GM12801 (cell line): ENCODE results near the gene MAPKAPK3.

Experiments
- CTCF ChIP-seq: IDR thresholded peaks from one replicate; pipeline ENCODE4 v1.5.1; 2011; ENCODE audit warnings: control low read depth; ENCODE audit not compliant: insufficient read length; ENCODE audit errors: extremely low read depth

MAPKAPK3 gene

GRCh38 chr3:50626401-50626800 lies 9.4 kb downstream of the MAPKAPK3 start:
- no peak for TF ChIP-seq CTCF

- TF ChIP-seq CTCF = no peak
Observed at GRCh38 chr3:50627407-50628051, 10.6 kb downstream of the MAPKAPK3 start.

GRCh38 chr3:50628601-50629000 lies 11.7 kb downstream of the MAPKAPK3 start:
- TF ChIP-seq CTCF = no peak

GRCh38 chr3:50630394-50630793 lies 13.4 kb downstream of the MAPKAPK3 start:
- TF ChIP-seq CTCF = no peak

- TF ChIP-seq CTCF = no peak
Observed at GRCh38 chr3:50630877-50631276, 13.9 kb downstream of the MAPKAPK3 start.

GRCh38 chr3:50632450-50632849 lies 15.5 kb downstream of the MAPKAPK3 start:
- TF ChIP-seq CTCF = no peak

GRCh38 chr3:50633230-50633790 lies 16.4 kb downstream of the MAPKAPK3 start:
- TF ChIP-seq CTCF = no peak

GRCh38 chr3:50635066-50635465 lies 18.1 kb downstream of the MAPKAPK3 start:
- TF ChIP-seq CTCF = no peak
